ENCODE results near the gene MRTFB.

GRCh38 chr16:14117051-14117450 lies 45.9 kb downstream of the MRTFB start:
- TF ChIP-seq CTCF (IDR thresholded peaks at IDR 0.05) (no peak), POLR2A (IDR thresholded peaks at IDR 0.05) (no peak), EP300 (IDR thresholded peaks at IDR 0.05) (no peak), POLR2AphosphoS5 (IDR thresholded peaks at IDR 0.05) (no peak)

All from stomach (tissue), 4 donors.